ENCODE data around the gene GTF2F1.

GTF2F1 gene

DNA sequence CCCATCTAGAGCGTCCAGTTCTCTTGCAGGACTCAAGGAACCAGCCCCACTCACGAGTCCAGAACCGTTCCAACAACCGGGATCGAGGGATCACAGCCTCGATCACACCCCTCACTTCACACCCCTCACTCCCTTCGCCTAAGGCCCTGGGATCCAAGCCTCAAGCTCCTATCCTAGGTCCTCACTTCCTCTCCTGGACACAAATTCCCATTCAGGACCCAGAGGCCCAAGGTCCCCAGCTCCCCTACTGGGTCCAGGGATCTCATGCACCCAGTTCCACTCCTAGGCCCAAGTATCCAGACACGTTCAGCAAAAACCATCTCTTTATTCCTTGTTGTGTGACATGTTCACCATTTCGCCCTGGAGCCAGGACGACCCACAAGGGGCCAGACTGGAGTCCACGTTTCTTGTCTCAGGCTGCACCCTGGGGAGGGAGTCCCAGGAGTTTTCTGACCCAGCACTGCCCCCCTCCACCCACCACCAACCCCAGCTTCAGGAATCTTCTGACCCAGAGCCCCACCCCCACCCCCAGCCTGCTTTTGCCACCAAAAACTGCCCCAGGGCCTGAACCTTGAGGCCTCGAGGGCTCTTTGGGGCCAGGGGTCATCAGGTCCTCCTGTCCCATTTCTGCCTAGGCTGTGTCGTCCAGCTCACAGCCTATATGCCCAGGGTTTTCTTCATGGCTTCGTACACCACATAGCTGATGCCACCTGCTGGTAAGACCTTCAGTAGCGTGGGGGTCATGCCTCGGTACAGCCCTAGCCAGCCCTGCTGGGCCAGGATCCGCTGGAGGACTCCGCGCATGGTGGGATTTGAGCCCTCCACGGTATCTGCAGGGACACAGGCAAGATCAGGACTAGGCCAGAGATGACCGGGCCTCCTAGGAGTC lies 33.0 kb upstream of the GTF2F1 start:
- peak overlapping the region; percentile 58 for H3K27ac ChIP-seq (replicated peaks)
- DNase-seq (ENCODE audit: low read depth in 1 of 2, low spot score in 1 of 2), result peak in 1 of 2 experiments; percentile 47
- TF ChIP-seq, protein P1, sequence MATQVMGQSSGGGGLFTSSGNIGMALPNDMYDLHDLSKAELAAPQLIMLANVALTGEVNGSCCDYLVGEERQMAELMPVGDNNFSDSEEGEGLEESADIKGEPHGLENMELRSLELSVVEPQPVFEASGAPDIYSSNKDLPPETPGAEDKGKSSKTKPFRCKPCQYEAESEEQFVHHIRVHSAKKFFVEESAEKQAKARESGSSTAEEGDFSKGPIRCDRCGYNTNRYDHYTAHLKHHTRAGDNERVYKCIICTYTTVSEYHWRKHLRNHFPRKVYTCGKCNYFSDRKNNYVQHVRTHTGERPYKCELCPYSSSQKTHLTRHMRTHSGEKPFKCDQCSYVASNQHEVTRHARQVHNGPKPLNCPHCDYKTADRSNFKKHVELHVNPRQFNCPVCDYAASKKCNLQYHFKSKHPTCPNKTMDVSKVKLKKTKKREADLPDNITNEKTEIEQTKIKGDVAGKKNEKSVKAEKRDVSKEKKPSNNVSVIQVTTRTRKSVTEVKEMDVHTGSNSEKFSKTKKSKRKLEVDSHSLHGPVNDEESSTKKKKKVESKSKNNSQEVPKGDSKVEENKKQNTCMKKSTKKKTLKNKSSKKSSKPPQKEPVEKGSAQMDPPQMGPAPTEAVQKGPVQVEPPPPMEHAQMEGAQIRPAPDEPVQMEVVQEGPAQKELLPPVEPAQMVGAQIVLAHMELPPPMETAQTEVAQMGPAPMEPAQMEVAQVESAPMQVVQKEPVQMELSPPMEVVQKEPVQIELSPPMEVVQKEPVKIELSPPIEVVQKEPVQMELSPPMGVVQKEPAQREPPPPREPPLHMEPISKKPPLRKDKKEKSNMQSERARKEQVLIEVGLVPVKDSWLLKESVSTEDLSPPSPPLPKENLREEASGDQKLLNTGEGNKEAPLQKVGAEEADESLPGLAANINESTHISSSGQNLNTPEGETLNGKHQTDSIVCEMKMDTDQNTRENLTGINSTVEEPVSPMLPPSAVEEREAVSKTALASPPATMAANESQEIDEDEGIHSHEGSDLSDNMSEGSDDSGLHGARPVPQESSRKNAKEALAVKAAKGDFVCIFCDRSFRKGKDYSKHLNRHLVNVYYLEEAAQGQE (IDR thresholded peaks at IDR 0.05; ENCODE audit: insufficient replicate concordance, low read depth), result no peak
- no peak for TF ChIP-seq GABPA (IDR thresholded peaks at IDR 0.05; ENCODE audit: low read depth)
- no peak for TF ChIP-seq POLR2AphosphoS5 (IDR thresholded peaks at IDR 0.05; ENCODE audit: low read depth)
- peak; percentile 4; the same call in 1 of the 2 replicates for TF ChIP-seq SPI1 (IDR thresholded peaks at IDR 0.05; ENCODE audit: borderline replicate concordance, low read depth)
- TF ChIP-seq, protein P2, sequence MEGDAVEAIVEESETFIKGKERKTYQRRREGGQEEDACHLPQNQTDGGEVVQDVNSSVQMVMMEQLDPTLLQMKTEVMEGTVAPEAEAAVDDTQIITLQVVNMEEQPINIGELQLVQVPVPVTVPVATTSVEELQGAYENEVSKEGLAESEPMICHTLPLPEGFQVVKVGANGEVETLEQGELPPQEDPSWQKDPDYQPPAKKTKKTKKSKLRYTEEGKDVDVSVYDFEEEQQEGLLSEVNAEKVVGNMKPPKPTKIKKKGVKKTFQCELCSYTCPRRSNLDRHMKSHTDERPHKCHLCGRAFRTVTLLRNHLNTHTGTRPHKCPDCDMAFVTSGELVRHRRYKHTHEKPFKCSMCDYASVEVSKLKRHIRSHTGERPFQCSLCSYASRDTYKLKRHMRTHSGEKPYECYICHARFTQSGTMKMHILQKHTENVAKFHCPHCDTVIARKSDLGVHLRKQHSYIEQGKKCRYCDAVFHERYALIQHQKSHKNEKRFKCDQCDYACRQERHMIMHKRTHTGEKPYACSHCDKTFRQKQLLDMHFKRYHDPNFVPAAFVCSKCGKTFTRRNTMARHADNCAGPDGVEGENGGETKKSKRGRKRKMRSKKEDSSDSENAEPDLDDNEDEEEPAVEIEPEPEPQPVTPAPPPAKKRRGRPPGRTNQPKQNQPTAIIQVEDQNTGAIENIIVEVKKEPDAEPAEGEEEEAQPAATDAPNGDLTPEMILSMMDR (IDR thresholded peaks at IDR 0.05; ENCODE audit: insufficient read depth, low read length), result peak; percentile 1
- no peak overlapping the region; the same call in 1 of the 2 replicates for H3K4me3 ChIP-seq (replicated peaks; ENCODE audit: insufficient read depth, low read length)
- no peaks in the 10 kb centered on the region for H3K27me3 ChIP-seq (ENCODE audit: insufficient read depth, poor library complexity, severe bottlenecking)

DNA sequence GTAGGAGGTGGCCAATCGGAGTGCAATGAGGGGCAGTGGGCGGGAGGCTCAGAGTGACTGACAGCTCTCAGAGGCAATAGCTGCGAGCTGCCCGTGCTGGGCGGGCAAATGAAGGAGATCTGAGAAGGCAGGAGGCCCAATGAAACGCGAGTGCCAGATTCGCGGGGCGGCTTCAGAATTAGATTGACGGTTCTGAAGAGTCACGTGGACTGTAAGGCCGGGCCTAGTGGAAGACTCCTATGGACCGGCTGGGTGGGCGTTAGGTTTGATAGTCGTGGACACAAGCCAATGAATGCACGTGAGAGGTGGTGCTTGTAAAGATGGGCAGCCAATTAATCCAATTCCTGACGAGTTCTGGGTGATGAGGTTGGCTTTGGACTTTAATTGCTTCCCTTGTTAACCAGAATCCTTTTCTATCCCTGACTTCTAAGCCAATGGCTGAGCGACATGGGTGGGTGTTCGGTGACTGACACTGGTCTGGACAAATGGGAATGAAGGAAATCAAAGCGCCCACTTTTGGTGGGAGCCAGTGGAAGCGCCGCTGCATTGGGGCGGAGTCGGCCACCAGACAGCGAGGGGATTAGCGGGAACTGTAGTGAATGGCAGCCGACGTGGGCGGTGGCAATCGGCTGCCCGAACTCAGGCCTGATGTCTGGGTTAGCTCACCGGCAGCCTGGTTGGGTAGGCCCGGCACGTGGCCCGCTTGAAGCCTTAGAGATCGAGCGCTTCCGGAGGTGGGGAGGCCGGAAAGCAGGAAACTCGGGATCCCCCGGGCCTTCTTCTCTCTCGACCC lies 32.2 kb upstream of the GTF2F1 start:
- TF ChIP-seq POLR2AphosphoS5 (IDR thresholded peaks at IDR 0.05; ENCODE audit: low read depth) (peak; percentile 64; the same call in 1 of the 2 replicates), GABPA (IDR thresholded peaks at IDR 0.05; ENCODE audit: low read depth) (peak; percentile 46; the same call in 1 of the 2 replicates)
- TF ChIP-seq, protein P2 (IDR thresholded peaks at IDR 0.05; ENCODE audit: insufficient read depth, low read length), result no peak
- peak overlapping the region; percentile 58 for H3K27ac ChIP-seq (replicated peaks)

DNA sequence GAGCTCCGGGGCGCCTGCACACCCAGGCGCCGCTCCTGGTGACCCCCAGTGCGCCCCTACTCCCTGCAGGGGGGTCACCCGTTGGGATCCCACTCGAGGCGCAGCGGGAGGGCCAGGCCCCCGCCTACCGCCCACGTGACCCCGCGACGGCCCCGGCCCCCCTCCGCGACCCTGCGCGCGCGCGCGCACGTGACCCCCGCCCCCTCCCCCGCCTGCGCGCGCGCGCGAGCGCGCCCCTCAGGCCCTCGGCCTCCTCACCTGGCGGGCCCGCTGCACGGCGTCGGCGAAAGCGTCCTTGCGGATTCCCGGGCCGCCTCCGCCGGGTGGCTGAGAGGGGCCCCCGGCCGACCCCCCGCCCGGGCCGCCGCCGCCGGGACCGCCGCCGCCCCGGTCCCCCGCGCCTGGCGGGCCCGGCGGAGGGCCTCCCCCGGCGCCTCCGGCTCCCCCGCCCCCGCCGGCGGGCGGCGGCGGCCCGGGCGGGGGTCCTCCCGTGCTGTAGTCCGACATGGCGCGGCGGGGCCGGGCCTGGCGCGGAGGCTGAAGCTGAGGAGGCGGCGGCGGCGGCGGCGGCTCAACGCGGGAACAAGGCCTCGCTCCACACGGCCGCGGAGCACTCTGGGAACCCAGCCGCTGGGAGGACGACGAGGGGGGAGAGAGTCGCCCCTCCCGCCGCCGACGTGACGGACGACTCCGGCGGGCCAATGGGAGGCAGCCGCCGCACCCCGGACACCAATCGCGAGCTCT lies 31.4 kb upstream of the GTF2F1 start, which contains the start of gene KHSRP:
TSS of gene KHSRP (minus strand) at position 617 of the 744 bp plus-strand sequence. CDS start at position 507, 110 bp downstream.
- Histone ChIP-seq H3K27ac (replicated peaks) (peak within 1 kb of the TSS; percentile 73), H3K4me3 (replicated peaks; ENCODE audit: insufficient read depth, low read length) (peak within 1 kb of the TSS; percentile 93), H3K27me3 (ENCODE audit: insufficient read depth, poor library complexity, severe bottlenecking) (no peaks in the 10 kb centered on the region)
- TF ChIP-seq POLR2AphosphoS5 (IDR thresholded peaks at IDR 0.05; ENCODE audit: low read depth) (peak; percentile 91), SPI1 (IDR thresholded peaks at IDR 0.05; ENCODE audit: borderline replicate concordance, low read depth) (no peak)
- DNase-seq (ENCODE audit: low read depth in 1 of 2, low spot score in 1 of 2), result no peak

More for the DNA sequence above, 32.2 kb upstream of the GTF2F1 start:
- no peak overlapping the region; the same call in 1 of the 2 replicates for H3K4me3 ChIP-seq (replicated peaks; ENCODE audit: insufficient read depth, low read length)
- no peaks in the 10 kb centered on the region for H3K27me3 ChIP-seq (ENCODE audit: insufficient read depth, poor library complexity, severe bottlenecking)
- peak; percentile 100 for DNase-seq (ENCODE audit: low read depth in 1 of 2, low spot score in 1 of 2)

DNA sequence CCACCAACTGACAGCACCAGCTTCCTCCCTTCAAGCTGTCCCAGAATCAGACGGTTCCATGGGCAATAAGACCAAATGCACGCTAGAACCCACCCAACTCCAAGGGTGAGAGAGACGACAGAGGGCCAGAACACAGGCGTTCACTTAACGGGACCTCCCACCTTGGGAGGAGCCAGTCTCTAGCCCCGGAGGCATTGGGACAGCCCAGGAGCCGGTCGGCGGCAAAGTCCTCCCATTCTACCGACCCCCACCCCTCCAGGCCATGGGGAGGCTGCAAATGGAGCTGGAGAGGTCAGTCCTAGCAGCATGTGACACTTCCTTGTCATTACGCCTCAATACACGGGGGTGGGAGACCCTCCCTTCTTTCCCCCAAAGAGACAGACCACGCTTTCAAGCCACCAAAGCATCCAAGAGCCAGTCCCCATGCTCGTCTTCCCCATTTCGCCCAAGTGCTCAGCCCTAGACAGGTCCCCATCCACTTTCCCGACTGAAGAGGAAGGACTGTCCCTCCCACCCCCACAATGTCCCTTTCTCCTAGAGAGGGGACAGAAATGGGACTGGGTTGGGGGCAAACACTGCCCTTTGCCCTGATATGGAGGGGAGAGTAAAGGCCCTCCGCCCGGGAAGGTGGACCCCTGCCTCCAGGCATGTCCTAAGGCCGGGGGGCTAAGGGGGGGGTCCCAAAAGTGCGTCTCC lies 30.7 kb upstream of the GTF2F1 start:
- Histone ChIP-seq H3K27me3 (ENCODE audit: insufficient read depth, poor library complexity, severe bottlenecking) (no peaks in the 10 kb centered on the region), H3K27ac (replicated peaks) (peak overlapping the region; percentile 73), H3K4me3 (replicated peaks; ENCODE audit: insufficient read depth, low read length) (peak overlapping the region; percentile 93)
- TF ChIP-seq SPI1 (IDR thresholded peaks at IDR 0.05; ENCODE audit: borderline replicate concordance, low read depth) (no peak), GABPA (IDR thresholded peaks at IDR 0.05; ENCODE audit: low read depth) (no peak), POLR2AphosphoS5 (IDR thresholded peaks at IDR 0.05; ENCODE audit: low read depth) (no peak; the same call in 1 of the 2 replicates)
- TF ChIP-seq, protein P2 (IDR thresholded peaks at IDR 0.05; ENCODE audit: insufficient read depth, low read length), result no peak
- TF ChIP-seq, protein P1 (IDR thresholded peaks at IDR 0.05; ENCODE audit: insufficient replicate concordance, low read depth), result no peak
- DNase-seq (ENCODE audit: low read depth in 1 of 2, low spot score in 1 of 2), result peak in 1 of 2 experiments; percentile 35
